ENCODE data around the gene STXBP1.

STXBP1 gene

GRCh38 chr9:127726871-127727270 is 114.8 kb downstream of the STXBP1 start:
- ChIA-PET CTCF (interaction anchor here (0.8 kb wide), 1 partner anchor 164 kb away, joined by 3 read pairs; no protein-coding TSS in a partner anchor), POLR2A (no interaction called here)
- TF ChIP-seq, protein P1, sequence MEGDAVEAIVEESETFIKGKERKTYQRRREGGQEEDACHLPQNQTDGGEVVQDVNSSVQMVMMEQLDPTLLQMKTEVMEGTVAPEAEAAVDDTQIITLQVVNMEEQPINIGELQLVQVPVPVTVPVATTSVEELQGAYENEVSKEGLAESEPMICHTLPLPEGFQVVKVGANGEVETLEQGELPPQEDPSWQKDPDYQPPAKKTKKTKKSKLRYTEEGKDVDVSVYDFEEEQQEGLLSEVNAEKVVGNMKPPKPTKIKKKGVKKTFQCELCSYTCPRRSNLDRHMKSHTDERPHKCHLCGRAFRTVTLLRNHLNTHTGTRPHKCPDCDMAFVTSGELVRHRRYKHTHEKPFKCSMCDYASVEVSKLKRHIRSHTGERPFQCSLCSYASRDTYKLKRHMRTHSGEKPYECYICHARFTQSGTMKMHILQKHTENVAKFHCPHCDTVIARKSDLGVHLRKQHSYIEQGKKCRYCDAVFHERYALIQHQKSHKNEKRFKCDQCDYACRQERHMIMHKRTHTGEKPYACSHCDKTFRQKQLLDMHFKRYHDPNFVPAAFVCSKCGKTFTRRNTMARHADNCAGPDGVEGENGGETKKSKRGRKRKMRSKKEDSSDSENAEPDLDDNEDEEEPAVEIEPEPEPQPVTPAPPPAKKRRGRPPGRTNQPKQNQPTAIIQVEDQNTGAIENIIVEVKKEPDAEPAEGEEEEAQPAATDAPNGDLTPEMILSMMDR (IDR thresholded peaks at IDR 0.05; ENCODE audit: control extremely low read depth, extremely low read depth, low read depth, missing control alignments) = no peak
- DNase-seq (ENCODE audit: extremely low spot score) = no peak

GRCh38 chr9:127728808-127729207 is 116.7 kb downstream of the STXBP1 start:
- ChIA-PET POLR2A (no interaction called here), CTCF (interaction anchor here (1.0 to 1.9 kb wide), 10 partner anchors 9 to 224 kb away, joined by 3 to 6 read pairs (median 4); partner anchors contain the start of genes PTRH1 and TTC16)

DNA sequence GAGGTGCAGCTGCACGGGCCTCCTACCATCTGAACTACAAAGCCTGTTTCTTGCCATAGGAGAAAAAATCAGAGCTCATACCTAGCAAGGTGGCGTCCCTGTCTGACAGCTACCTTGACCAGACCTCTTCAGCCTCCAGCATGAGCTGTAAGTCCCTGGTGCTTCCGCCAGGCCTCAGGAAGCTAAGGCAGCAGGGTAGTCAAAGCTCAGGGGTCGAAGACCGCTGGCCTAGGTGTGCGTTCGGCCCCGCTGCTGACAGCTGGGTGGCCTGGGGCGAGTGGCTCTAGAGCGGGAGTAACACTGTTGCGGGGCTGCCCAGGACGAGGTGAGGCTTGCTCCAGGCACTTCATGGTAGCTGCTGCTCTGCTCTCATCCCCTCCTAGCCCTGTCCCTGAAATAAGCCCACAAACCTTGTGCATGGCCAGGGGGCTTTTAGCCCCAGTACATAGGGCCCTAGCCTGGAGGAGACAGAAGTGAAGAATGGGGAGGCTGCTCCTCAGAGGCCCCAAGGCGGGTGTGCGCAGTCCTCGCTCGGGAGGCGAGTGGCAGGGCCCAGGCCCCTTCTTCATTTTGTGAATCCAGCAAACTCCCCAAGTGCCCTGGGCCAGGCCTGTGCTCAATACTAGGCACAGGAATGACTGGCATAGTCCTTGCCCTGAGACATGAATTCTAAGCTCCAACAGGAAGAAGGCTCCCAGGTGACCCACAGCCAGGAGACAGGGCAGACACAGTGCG is 117.6 kb downstream of the STXBP1 start:
- CTCF ChIA-PET = interaction anchor here (0.7 to 1.9 kb wide), 13 partner anchors 10 to 225 kb away, joined by 3 to 6 read pairs (median 3); partner anchors contain the start of genes PTRH1 and TTC16
- POLR2A ChIA-PET = no interaction called here
- no peak for DNase-seq (ENCODE audit: extremely low spot score)
- TF ChIP-seq, protein P1 (IDR thresholded peaks at IDR 0.05; ENCODE audit: control extremely low read depth, extremely low read depth, low read depth, missing control alignments) = no peak

More at GRCh38 chr9:127728808-127729207, 116.7 kb downstream of the STXBP1 start:
- no peak for DNase-seq (ENCODE audit: extremely low spot score)
- TF ChIP-seq, protein P1 (IDR thresholded peaks at IDR 0.05; ENCODE audit: control extremely low read depth, extremely low read depth, low read depth, missing control alignments) = no peak

GRCh38 chr9:127730262-127730661 is 118.2 kb downstream of the STXBP1 start:
- DNase-seq (ENCODE audit: extremely low spot score) = no peak
- CTCF ChIA-PET = interaction anchor here (0.7 to 1.5 kb wide), 5 partner anchors 12 to 145 kb away, joined by 3 to 4 read pairs (median 3); no protein-coding TSS in a partner anchor
- POLR2A ChIA-PET = no interaction called here
- TF ChIP-seq, protein P1 (IDR thresholded peaks at IDR 0.05; ENCODE audit: control extremely low read depth, extremely low read depth, low read depth, missing control alignments) = no peak

DNA sequence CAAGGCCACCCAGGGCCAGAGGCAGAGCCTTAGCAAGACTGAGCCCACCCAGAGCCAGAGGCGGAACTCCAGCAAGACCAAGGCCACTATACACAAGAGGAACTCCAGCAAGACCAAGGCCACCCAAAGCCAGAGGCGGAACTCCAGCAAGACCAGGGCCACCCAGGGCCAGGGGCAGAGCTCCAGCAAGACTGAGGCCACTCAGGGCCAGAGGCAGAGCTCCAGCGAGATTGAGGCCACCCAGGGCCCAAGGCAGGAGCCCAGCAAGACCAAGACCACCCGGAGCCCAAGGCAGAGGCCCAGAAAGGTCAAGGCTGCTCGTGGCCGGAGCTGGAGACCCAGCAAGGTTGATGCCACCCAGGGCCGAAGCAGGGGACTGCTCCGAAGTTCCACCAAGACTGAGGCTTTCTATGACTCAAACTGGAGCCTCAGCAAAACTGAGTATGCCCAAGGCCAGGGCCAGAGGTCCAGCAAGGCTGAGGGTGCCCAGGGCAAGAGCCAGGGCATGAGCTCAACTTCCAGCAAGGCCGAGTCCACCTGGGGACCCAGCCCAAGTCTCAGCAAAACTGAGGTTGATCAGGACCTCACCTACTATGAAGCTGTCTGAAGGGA is 118.8 kb downstream of the STXBP1 start:
- TF ChIP-seq, protein P1 (IDR thresholded peaks at IDR 0.05; ENCODE audit: control extremely low read depth, extremely low read depth, low read depth, missing control alignments) = no peak
- CTCF ChIA-PET = interaction anchor here (0.6 to 1.8 kb wide), 7 partner anchors 9 to 387 kb away, joined by 3 to 5 read pairs (median 3); no protein-coding TSS in a partner anchor
- POLR2A ChIA-PET = no interaction called here
- DNase-seq (ENCODE audit: extremely low spot score) = no peak

DNA sequence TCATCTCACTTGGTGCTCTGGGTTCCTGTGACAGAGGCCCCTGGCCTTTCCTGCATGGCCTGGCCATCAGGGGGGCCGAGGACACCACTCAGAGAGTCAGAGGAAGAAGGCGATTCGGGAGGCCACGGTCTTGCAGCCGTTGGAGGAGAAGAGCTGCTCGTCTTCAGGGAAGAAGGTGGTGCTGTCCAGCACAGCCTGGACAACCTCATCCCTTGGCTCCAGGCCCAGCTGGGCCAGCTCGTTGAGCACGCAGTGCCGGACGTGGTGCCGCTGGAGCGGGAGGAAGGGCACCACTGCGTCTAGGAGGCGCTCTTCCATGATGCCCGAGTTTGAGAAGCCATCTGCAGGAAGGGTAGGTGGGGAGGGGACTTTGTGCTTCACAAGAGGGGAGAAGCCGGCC is 119.9 kb downstream of the STXBP1 start:
- CTCF ChIA-PET = interaction anchor here (1.5 to 1.8 kb wide), 3 partner anchors 23 to 142 kb away, joined by 4 to 5 read pairs (median 4); no protein-coding TSS in a partner anchor
- TF ChIP-seq, protein P1 (IDR thresholded peaks at IDR 0.05; ENCODE audit: control extremely low read depth, extremely low read depth, low read depth, missing control alignments) = no peak
- DNase-seq (ENCODE audit: extremely low spot score) = no peak
- POLR2A ChIA-PET = no interaction called here

Measured in GM10248 (cell line).